ENCODE measurements around the gene STK10.

The STK10 gene

DNA sequence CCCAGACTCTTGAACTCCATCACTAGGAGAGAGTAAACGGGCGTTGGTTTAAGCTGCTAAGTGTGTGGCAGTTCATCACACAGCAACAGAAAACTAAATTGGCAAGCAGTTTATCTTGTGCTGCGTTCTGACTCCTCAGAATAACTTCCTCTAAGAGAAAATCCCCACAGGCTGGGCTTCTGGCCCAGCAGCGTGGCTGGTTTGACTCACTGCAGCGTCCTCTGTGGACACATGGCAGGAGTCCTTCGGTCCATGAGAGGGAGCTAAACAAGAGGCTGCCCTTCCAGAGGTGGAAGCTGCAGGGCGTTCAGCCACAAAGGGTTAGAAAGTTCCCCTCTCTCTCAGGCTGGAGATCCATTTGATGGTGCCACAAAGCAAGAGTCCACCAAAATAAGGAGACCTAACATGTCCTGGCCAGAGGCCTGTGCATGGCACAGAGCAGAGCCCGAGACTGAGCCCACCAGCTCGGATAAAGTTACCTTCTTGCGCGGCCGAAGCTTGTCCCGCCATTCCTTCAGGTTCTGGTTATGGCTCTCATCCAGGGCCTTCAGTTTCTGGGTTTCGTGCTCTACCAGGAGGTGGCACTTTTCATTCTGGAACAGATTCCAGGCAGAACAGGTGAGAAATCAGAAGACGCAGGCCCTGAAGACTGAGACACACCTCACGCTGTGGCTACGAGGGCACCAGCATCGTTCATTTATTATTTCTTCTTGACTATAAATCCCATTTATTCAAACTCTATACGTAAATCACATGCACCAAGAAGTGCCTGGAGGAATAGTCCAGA is 135.4 kb downstream of the STK10 start:
- Histone ChIP-seq H3K4me3 (ENCODE audit: low read depth, low read length) (no peak overlapping the region), H3K9me3 (no peaks in the 10 kb centered on the region), H3K27me3 (no peaks in the 10 kb centered on the region), H3K4me1 (peaks cover under 1% of the 10 kb centered on the region; the same call in 1 of the 2 replicates), H3K36me3 (no peaks in the 10 kb centered on the region)
- no peak for DNase-seq
- no peak for TF ChIP-seq CTCF (IDR thresholded peaks at IDR 0.05; ENCODE audit: low read depth, low read length)

GRCh38 chr5:172051643-172052339 is 136.2 kb downstream of the STK10 start:
- Histone ChIP-seq H3K27me3 (no peaks in the 10 kb centered on the region), H3K9me3 (no peaks in the 10 kb centered on the region), H3K4me3 (ENCODE audit: low read depth, low read length) (no peak overlapping the region), H3K4me1 (peaks cover 6% of the 10 kb centered on the region; the same call in 1 of the 2 replicates), H3K36me3 (no peaks in the 10 kb centered on the region)
- no peak for DNase-seq
- TF ChIP-seq CTCF (IDR thresholded peaks at IDR 0.05; ENCODE audit: low read depth, low read length), result no peak

DNA sequence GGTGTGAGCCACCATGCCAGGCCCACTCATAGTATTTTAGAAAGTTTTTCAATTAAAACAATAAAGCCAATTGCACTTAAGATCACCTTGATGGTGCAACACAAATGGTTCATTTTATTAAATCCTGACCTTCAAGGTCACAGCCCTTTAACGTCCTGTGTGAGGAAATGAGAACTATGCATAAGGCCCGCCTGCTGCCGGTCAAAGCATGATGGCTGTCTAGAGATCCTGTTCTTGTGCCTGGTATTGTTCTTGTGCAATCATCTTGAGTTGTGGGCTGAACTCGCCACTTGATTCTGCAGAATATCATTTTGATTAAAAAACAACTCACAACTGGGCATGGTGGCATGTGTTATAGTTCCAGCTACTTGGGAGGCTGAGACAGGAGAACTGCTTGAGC is 137.9 kb downstream of the STK10 start:
- DNase-seq, result no peak
- H3K4me3 ChIP-seq (ENCODE audit: low read depth, low read length), result no peak overlapping the region
- no peak for TF ChIP-seq CTCF (IDR thresholded peaks at IDR 0.05; ENCODE audit: low read depth, low read length)
- no peaks in the 10 kb centered on the region for H3K27me3 ChIP-seq
- no peaks in the 10 kb centered on the region for H3K9me3 ChIP-seq
- H3K4me1 ChIP-seq, result peaks cover 6% of the 10 kb centered on the region; the same call in 1 of the 2 replicates
- H3K36me3 ChIP-seq, result no peaks in the 10 kb centered on the region

DNA sequence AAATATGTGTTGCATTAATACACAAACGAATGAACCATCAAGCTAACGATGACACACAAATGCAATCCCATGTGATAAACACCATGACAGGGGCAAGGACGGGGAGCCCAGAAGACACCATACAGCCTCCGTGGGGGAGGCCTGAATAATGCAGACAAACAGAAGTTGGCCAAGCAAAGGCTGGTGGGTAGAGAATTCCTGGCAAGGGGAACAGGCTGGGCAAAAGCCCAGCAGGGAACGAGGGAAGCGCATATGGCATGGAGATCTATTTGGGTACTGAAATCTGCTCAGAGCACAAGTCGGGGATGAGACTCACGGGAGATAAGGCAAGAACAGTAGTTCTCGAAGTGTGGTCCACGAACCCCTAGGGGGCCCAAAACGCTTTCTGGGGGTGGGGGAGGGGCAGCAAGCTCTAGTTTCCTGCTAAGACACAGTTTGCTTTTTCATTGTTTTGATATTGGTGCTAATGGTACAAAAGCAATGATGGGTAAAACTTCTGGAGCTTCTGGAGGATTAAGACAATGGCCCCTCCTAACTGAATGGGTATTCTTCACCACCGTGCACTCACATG is 138.7 kb downstream of the STK10 start:
- Histone ChIP-seq H3K4me1 (peaks cover 6% of the 10 kb centered on the region; the same call in 1 of the 2 replicates), H3K36me3 (no peaks in the 10 kb centered on the region), H3K27me3 (no peaks in the 10 kb centered on the region), H3K4me3 (ENCODE audit: low read depth, low read length) (no peak overlapping the region), H3K9me3 (no peaks in the 10 kb centered on the region)
- TF ChIP-seq CTCF (IDR thresholded peaks at IDR 0.05; ENCODE audit: low read depth, low read length), result no peak
- DNase-seq, result no peak

GRCh38 chr5:172048539-172049101 is 139.4 kb downstream of the STK10 start:
- no peaks in the 10 kb centered on the region for H3K36me3 ChIP-seq
- H3K4me3 ChIP-seq (ENCODE audit: low read depth, low read length), result no peak overlapping the region
- H3K9me3 ChIP-seq, result no peaks in the 10 kb centered on the region
- no peak for DNase-seq
- H3K27me3 ChIP-seq, result no peaks in the 10 kb centered on the region
- peaks cover 6% of the 10 kb centered on the region; the same call in 1 of the 2 replicates for H3K4me1 ChIP-seq
- no peak for TF ChIP-seq CTCF (IDR thresholded peaks at IDR 0.05; ENCODE audit: low read depth, low read length)
